Measurements from ENCODE around the gene OR2H2. TPM values are rescaled to one million over a fixed set of nuclear protein-coding genes. Genes with fewer than 3 reads are reported as not detected.
A peak's percentile ranks its signal among the peaks of the same experiment; 100 is the strongest.

The OR2H2 gene
- total RNA-seq = not detected

GRCh38 chr6:29584821-29585220, at the start of gene OR2H2:
Gene OR2H2 (plus strand): TSS chr6:29585121. CDS start chr6:29587945, 2,824 bp downstream.
- no peak for DNase-seq (ENCODE audit: low spot score)

- no peak for DNase-seq (ENCODE audit: low spot score)
These were observed 47.1 kb upstream of the OR2H2 start for GRCh38 chr6:29537714-29538403.

GRCh38 chr6:29547573-29547972, 37.3 kb upstream of the OR2H2 start:
- no peak for DNase-seq (ENCODE audit: low spot score)

- no peak for DNase-seq (ENCODE audit: low spot score)
These were observed 32.3 kb upstream of the OR2H2 start for GRCh38 chr6:29552512-29553051.

GRCh38 chr6:29553268-29554057, 31.5 kb upstream of the OR2H2 start:
- DNase-seq (ENCODE audit: low spot score) = peak; percentile 63

GRCh38 chr6:29554764-29555163, 30.2 kb upstream of the OR2H2 start:
- DNase-seq (ENCODE audit: low spot score) = no peak

GRCh38 chr6:29557320-29557719, 27.6 kb upstream of the OR2H2 start:
- no peak for DNase-seq (ENCODE audit: low spot score)

GRCh38 chr6:29558439-29559079, 26.4 kb upstream of the OR2H2 start:
- DNase-seq (ENCODE audit: low spot score) = no peak

GRCh38 chr6:29559524-29560287, 25.2 kb upstream of the OR2H2 start, which contains the start of gene UBD:
Gene UBD (minus strand): TSS chr6:29559732. CDS start chr6:29559701, 31 bp downstream.
- DNase-seq (ENCODE audit: low spot score) = no peak

- DNase-seq (ENCODE audit: low spot score) = no peak
These were observed 23.8 kb upstream of the OR2H2 start for GRCh38 chr6:29561091-29561490.

GRCh38 chr6:29561606-29562181, 23.2 kb upstream of the OR2H2 start:
- DNase-seq (ENCODE audit: low spot score) = no peak

- no peak for DNase-seq (ENCODE audit: low spot score)
These were observed 21.4 kb upstream of the OR2H2 start for GRCh38 chr6:29563435-29563965.

GRCh38 chr6:29564875-29565274, 20.0 kb upstream of the OR2H2 start:
- no peak for DNase-seq (ENCODE audit: low spot score)

- no peak for DNase-seq (ENCODE audit: low spot score)
These were observed 18.1 kb upstream of the OR2H2 start for GRCh38 chr6:29566856-29567255.

GRCh38 chr6:29567541-29567940, 17.4 kb upstream of the OR2H2 start:
- no peak for DNase-seq (ENCODE audit: low spot score)

GRCh38 chr6:29567991-29568390, 16.9 kb upstream of the OR2H2 start:
- no peak for DNase-seq (ENCODE audit: low spot score)

GRCh38 chr6:29576056-29576455, 8.9 kb upstream of the OR2H2 start:
- no peak for DNase-seq (ENCODE audit: low spot score)

- DNase-seq (ENCODE audit: low spot score) = no peak
These were observed 7.4 kb upstream of the OR2H2 start for GRCh38 chr6:29577544-29577943.

GRCh38 chr6:29589423-29590048, 4.6 kb downstream of the OR2H2 start:
- no peak for DNase-seq (ENCODE audit: low spot score)

- DNase-seq (ENCODE audit: low spot score) = no peak
These were observed 5.4 kb downstream of the OR2H2 start for GRCh38 chr6:29590218-29590808.
